ENCODE data around the gene FAM204A.

FAM204A gene

GRCh38 chr10:118358327-118358726 lies 16.2 kb upstream of the FAM204A start:
- CTCF ChIA-PET: interaction anchor here (0.6 kb wide), 2 partner anchors 39 to 56 kb away, joined by 3 to 4 read pairs; no protein-coding TSS in a partner anchor
- POLR2A ChIA-PET: no interaction called here
- no peak for TF ChIP-seq TARDBP (IDR thresholded peaks at IDR 0.05)
- TF ChIP-seq ARNT (IDR thresholded peaks at IDR 0.05): no peak
- no peak for TF ChIP-seq SUZ12 (IDR thresholded peaks at IDR 0.05)
- DNase-seq (ENCODE audit: extremely low spot score): no peak

- POLR2A ChIA-PET: no interaction called here
- DNase-seq (ENCODE audit: extremely low spot score): no peak
- no peak for TF ChIP-seq LEF1 (IDR thresholded peaks at IDR 0.05; ENCODE audit: borderline replicate concordance)
- TF ChIP-seq FOXM1 (IDR thresholded peaks at IDR 0.05; ENCODE audit: borderline replicate concordance): no peak
- TF ChIP-seq BHLHE40 (IDR thresholded peaks at IDR 0.05; ENCODE audit: borderline replicate concordance): no peak
- no peak for TF ChIP-seq PKNOX1 (IDR thresholded peaks at IDR 0.05)
- TF ChIP-seq TARDBP (IDR thresholded peaks at IDR 0.05): no peak
- no peak for TF ChIP-seq HDGF (IDR thresholded peaks at IDR 0.05; ENCODE audit: borderline replicate concordance)
- no peak for TF ChIP-seq FOXA1 (IDR thresholded peaks at IDR 0.05)
- TF ChIP-seq ARNT (IDR thresholded peaks at IDR 0.05): no peak
- no peak for TF ChIP-seq SP1 (IDR thresholded peaks at IDR 0.05)
- no peak for TF ChIP-seq L3MBTL2 (conservative IDR thresholded peaks at IDR 0.05)
- TF ChIP-seq ZNF384 (IDR thresholded peaks at IDR 0.05): no peak
- TF ChIP-seq CTBP1 (IDR thresholded peaks at IDR 0.05; ENCODE audit: borderline replicate concordance): no peak
- no peak for TF ChIP-seq ELF4 (IDR thresholded peaks at IDR 0.05)
- no peak for TF ChIP-seq FOXK2 (IDR thresholded peaks at IDR 0.05)
- no peak for TF ChIP-seq NFRKB (IDR thresholded peaks at IDR 0.05)
- CTCF ChIA-PET: no interaction called here
Measured at GRCh38 chr10:118357841-118358240, 15.7 kb upstream of the FAM204A start.

- ChIA-PET CTCF (no interaction called here), POLR2A (no interaction called here)
- DNase-seq (ENCODE audit: extremely low spot score): no peak
- TF ChIP-seq FOXK2 (IDR thresholded peaks at IDR 0.05): no peak
- no peak for TF ChIP-seq LEF1 (IDR thresholded peaks at IDR 0.05; ENCODE audit: borderline replicate concordance)
- TF ChIP-seq ARNT (IDR thresholded peaks at IDR 0.05): no peak
- TF ChIP-seq FOXA1 (IDR thresholded peaks at IDR 0.05): no peak
- no peak for TF ChIP-seq ZNF384 (IDR thresholded peaks at IDR 0.05)
- no peak for TF ChIP-seq BHLHE40 (IDR thresholded peaks at IDR 0.05; ENCODE audit: borderline replicate concordance)
- no peak for TF ChIP-seq L3MBTL2 (conservative IDR thresholded peaks at IDR 0.05)
- no peak for TF ChIP-seq HDGF (IDR thresholded peaks at IDR 0.05; ENCODE audit: borderline replicate concordance)
- no peak for TF ChIP-seq FOXM1 (IDR thresholded peaks at IDR 0.05; ENCODE audit: borderline replicate concordance)
- no peak for TF ChIP-seq CTBP1 (IDR thresholded peaks at IDR 0.05; ENCODE audit: borderline replicate concordance)
- TF ChIP-seq TARDBP (IDR thresholded peaks at IDR 0.05): no peak
- no peak for TF ChIP-seq SUZ12 (IDR thresholded peaks at IDR 0.05)
- no peak for TF ChIP-seq ELF4 (IDR thresholded peaks at IDR 0.05)
- no peak for TF ChIP-seq NFRKB (IDR thresholded peaks at IDR 0.05)
- TF ChIP-seq PKNOX1 (IDR thresholded peaks at IDR 0.05): no peak
- TF ChIP-seq SP1 (IDR thresholded peaks at IDR 0.05): no peak
Measured at GRCh38 chr10:118356628-118357027, 14.5 kb upstream of the FAM204A start.

- POLR2A ChIA-PET: no interaction called here
- DNase-seq (ENCODE audit: extremely low spot score): no peak
- CTCF ChIA-PET: no interaction called here
- TF ChIP-seq HDGF (IDR thresholded peaks at IDR 0.05; ENCODE audit: borderline replicate concordance) (no peak), SP1 (IDR thresholded peaks at IDR 0.05) (no peak), BHLHE40 (IDR thresholded peaks at IDR 0.05; ENCODE audit: borderline replicate concordance) (no peak), SUZ12 (IDR thresholded peaks at IDR 0.05) (no peak), PKNOX1 (IDR thresholded peaks at IDR 0.05) (no peak), LEF1 (IDR thresholded peaks at IDR 0.05; ENCODE audit: borderline replicate concordance) (no peak), ZNF384 (IDR thresholded peaks at IDR 0.05) (no peak), ARNT (IDR thresholded peaks at IDR 0.05) (no peak), NFRKB (IDR thresholded peaks at IDR 0.05) (no peak), L3MBTL2 (conservative IDR thresholded peaks at IDR 0.05) (no peak)
Measured at GRCh38 chr10:118355234-118355633, 13.1 kb upstream of the FAM204A start.

GRCh38 chr10:118349235-118349634 lies 7.1 kb upstream of the FAM204A start:
- DNase-seq (ENCODE audit: extremely low spot score): no peak
- TF ChIP-seq FOXA1 (IDR thresholded peaks at IDR 0.05): no peak
- TF ChIP-seq HDGF (IDR thresholded peaks at IDR 0.05; ENCODE audit: borderline replicate concordance): no peak
- no peak for TF ChIP-seq TARDBP (IDR thresholded peaks at IDR 0.05)
- no peak for TF ChIP-seq ARNT (IDR thresholded peaks at IDR 0.05)
- no peak for TF ChIP-seq L3MBTL2 (conservative IDR thresholded peaks at IDR 0.05)
- TF ChIP-seq BHLHE40 (IDR thresholded peaks at IDR 0.05; ENCODE audit: borderline replicate concordance): no peak
- no peak for TF ChIP-seq PKNOX1 (IDR thresholded peaks at IDR 0.05)
- TF ChIP-seq ELF4 (IDR thresholded peaks at IDR 0.05): no peak
- ChIA-PET CTCF (no interaction called here), POLR2A (no interaction called here)

GRCh38 chr10:118343549-118343948 lies 1.4 kb upstream of the FAM204A start:
- ChIA-PET POLR2A (no interaction called here), CTCF (interaction anchor here (0.6 kb wide), 1 partner anchor 110 kb away, joined by 3 read pairs; no protein-coding TSS in a partner anchor)
- no peak for TF ChIP-seq ELF4 (IDR thresholded peaks at IDR 0.05)
- TF ChIP-seq CTBP1 (IDR thresholded peaks at IDR 0.05; ENCODE audit: borderline replicate concordance): no peak
- no peak for TF ChIP-seq SP1 (IDR thresholded peaks at IDR 0.05)
- no peak for TF ChIP-seq BHLHE40 (IDR thresholded peaks at IDR 0.05; ENCODE audit: borderline replicate concordance)
- TF ChIP-seq PKNOX1 (IDR thresholded peaks at IDR 0.05): no peak
- no peak for TF ChIP-seq ARNT (IDR thresholded peaks at IDR 0.05)
- DNase-seq (ENCODE audit: extremely low spot score): no peak

All from HEK293T (cell line).